Measurements from ENCODE around the gene TRAPPC12. TPM values are rescaled to one million over a fixed set of nuclear protein-coding genes. Genes with fewer than 3 reads are reported as not detected.

TRAPPC12 gene
- total RNA-seq, 1 donor from 2014 or later, result 51.9 TPM

DNA sequence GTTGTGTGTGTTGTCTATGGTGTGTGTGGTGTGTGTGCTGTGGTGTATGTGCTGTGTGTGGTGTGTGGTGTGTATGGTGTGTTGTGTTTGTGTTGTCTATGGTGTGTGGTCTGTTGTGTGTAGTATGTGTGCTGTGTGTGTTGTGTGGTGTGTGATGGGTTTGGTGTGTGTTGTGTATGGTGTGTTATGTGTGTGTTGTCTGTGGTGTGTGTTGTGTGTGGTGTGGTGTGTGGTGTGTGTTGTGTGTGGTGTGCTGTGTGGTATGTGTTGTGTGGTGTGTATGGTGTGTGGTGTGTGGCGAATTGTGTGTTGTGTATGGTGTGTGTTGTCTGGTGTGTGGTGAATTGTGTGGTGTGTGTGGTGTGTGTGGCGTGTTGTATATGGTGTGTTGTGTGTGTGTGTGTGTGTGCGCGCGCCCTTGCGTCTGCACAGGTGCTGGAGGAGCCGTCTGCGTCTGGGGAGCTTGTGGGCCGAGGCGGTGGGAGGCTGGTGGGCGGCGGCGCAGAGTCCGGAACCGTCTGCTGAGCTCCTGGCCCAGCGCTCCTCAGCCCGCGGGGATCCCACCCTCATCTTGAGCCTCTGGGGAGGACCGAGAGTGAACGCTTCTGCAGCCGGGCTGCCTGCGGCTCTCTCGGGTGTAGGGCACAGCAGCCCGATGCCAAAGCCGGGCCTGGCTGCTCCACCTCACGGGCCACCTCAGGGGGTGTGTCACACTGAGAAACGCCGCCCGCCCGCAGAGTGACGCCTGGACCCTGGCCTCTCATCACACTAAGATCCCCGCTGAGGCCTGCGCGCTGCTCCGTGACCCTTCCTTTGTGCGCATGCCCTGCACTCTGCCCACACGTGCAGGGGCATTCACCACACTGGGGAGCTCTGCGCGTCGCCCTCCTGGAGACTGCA is 148.6 kb downstream of the TRAPPC12 start:
- ATAC-seq (no peak), DNase-seq (ENCODE audit: low spot score) (no peak)

Other genes with a start within 250 kb of the TRAPPC12 start
- 10.9 TPM for gene EIPR1, start 1.9 kb upstream of the TRAPPC12 start, total RNA-seq
- gene ADI1, start 139.8 kb downstream of the TRAPPC12 start, total RNA-seq, result 297 TPM
- gene RNASEH1, start 178.6 kb downstream of the TRAPPC12 start, total RNA-seq, result 9.5 TPM
- 388 TPM for gene RPS7, start 195.6 kb downstream of the TRAPPC12 start, total RNA-seq
- 40.1 TPM for gene COLEC11, start 215.4 kb downstream of the TRAPPC12 start, total RNA-seq

Data from left lobe of liver (tissue), 2 donors.